Endothelial cell (in vitro differentiated cells): ENCODE results near the gene STPG4. TPM values are rescaled to one million over a fixed set of nuclear protein-coding genes. Genes with fewer than 3 reads are reported as not detected.
A peak's percentile ranks its signal among the peaks of the same experiment; 100 is the strongest.

ENCODE experiments used
- DNase-seq: peaks from one replicate; pipeline ENCODE4 v3.0.0; 2021; ENCODE audit warnings: low spot score
- H3K27ac Mint-ChIP-seq: one replicate; pipeline ENCODE4 v1.8.0; 2021; ENCODE audit warnings: mixed read lengths, inconsistent platforms; ENCODE audit not compliant: unreplicated experiment
- H3K27me3 Mint-ChIP-seq: one replicate; pipeline ENCODE4 v1.8.0; 2021; ENCODE audit warnings: mild to moderate bottlenecking, moderate library complexity, mixed read lengths, inconsistent platforms; ENCODE audit not compliant: unreplicated experiment
- H3K36me3 Mint-ChIP-seq: one replicate; pipeline ENCODE4 v1.8.0; 2021; ENCODE audit warnings: mild to moderate bottlenecking, low read depth, mixed read lengths, inconsistent platforms; ENCODE audit not compliant: unreplicated experiment
- H3K4me1 Mint-ChIP-seq: one replicate; pipeline ENCODE4 v1.8.0; 2021; ENCODE audit warnings: mild to moderate bottlenecking, mixed read lengths, inconsistent platforms; ENCODE audit not compliant: unreplicated experiment
- H3K4me3 Mint-ChIP-seq: one replicate; pipeline ENCODE4 v1.8.0; 2021; ENCODE audit warnings: mild to moderate bottlenecking, mixed read lengths, inconsistent platforms; ENCODE audit not compliant: unreplicated experiment
- H3K9me3 Mint-ChIP-seq: one replicate; pipeline ENCODE4 v1.8.0; 2021; ENCODE audit warnings: mixed read lengths, inconsistent platforms; ENCODE audit not compliant: unreplicated experiment
- total RNA-seq: library from RNA; stranded (reverse); fragmentation: NEBNext Ultra II Directional; extraction: Animal tissue kit (Norgen Biotek cat#: 25700); gene quantifications from one replicate; pipeline ENCODE4 v1.2.1, GENCODE V29; 2021; ENCODE audit not compliant: unreplicated experiment
- TF ChIP-seq, protein P1 (sequence below): fragments of 200-600 bp; sonication (generic); IDR thresholded peaks from one replicate; pipeline ENCODE4 v1.5.0; 2021; ENCODE audit warnings: antibody characterized with exemption; ENCODE audit not compliant: unreplicated experiment

Gene STPG4
- total RNA-seq, 1 donor from 2014 or later, result not detected

- H3K27ac Mint-ChIP-seq, result peak overlapping the region; percentile 9
- peaks cover 34% of the 10 kb centered on the region for H3K4me1 Mint-ChIP-seq
- no peak overlapping the region for H3K4me3 Mint-ChIP-seq
- peaks cover 7% of the 10 kb centered on the region for H3K27me3 Mint-ChIP-seq
- TF ChIP-seq, protein P1, sequence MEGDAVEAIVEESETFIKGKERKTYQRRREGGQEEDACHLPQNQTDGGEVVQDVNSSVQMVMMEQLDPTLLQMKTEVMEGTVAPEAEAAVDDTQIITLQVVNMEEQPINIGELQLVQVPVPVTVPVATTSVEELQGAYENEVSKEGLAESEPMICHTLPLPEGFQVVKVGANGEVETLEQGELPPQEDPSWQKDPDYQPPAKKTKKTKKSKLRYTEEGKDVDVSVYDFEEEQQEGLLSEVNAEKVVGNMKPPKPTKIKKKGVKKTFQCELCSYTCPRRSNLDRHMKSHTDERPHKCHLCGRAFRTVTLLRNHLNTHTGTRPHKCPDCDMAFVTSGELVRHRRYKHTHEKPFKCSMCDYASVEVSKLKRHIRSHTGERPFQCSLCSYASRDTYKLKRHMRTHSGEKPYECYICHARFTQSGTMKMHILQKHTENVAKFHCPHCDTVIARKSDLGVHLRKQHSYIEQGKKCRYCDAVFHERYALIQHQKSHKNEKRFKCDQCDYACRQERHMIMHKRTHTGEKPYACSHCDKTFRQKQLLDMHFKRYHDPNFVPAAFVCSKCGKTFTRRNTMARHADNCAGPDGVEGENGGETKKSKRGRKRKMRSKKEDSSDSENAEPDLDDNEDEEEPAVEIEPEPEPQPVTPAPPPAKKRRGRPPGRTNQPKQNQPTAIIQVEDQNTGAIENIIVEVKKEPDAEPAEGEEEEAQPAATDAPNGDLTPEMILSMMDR, result no peak
- H3K36me3 Mint-ChIP-seq, result no peaks in the 10 kb centered on the region
- no peaks in the 10 kb centered on the region for H3K9me3 Mint-ChIP-seq
- DNase-seq, result no peak
These were observed 116.2 kb downstream of the STPG4 start for GRCh38 chr2:47038656-47039488.

DNA sequence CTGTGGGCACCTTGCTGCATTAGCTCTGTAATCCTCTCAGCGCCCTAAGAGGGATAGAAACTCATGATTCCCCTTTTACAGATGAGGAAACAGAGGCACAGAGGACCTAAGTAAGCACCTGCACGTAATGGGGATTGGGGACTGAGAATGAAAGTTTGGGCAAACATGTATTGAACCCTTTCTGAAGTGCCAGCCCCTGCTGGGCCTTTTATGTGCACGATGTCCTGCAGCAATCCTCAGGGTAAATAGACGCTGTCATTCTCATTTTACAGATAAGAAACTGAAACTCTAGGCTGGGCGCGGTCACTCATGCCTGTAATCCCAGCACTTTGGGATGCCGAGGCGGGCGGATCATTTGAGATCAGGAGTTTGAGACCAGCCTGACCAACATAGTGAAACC, 117.4 kb downstream of the STPG4 start:
- H3K9me3 Mint-ChIP-seq, result no peaks in the 10 kb centered on the region
- no peak for DNase-seq
- H3K27ac Mint-ChIP-seq, result no peak overlapping the region
- TF ChIP-seq, protein P1, result no peak
- H3K4me3 Mint-ChIP-seq, result no peak overlapping the region
- peaks cover 7% of the 10 kb centered on the region for H3K27me3 Mint-ChIP-seq
- H3K36me3 Mint-ChIP-seq, result no peaks in the 10 kb centered on the region
- peaks cover 35% of the 10 kb centered on the region for H3K4me1 Mint-ChIP-seq

Other genes starting within 250 kb of the STPG4 start
- 121 TPM for gene MCFD2, start 239.5 kb downstream of the STPG4 start, total RNA-seq
- gene TTC7A, start 214.1 kb downstream of the STPG4 start, total RNA-seq, result 10.8 TPM
- gene CALM2, start 21.2 kb upstream of the STPG4 start, total RNA-seq, result 422 TPM
- gene EPCAM, start 214.0 kb upstream of the STPG4 start, total RNA-seq, result 54.6 TPM
- 56.5 TPM for gene MSH2, start 247.8 kb upstream of the STPG4 start, total RNA-seq